Breast epithelium (tissue), 3 donors: ENCODE data around the gene CDH13.

Experiments used
- POLR2A ChIP-seq: fragments of 450-650 bp; IDR thresholded peaks from one replicate; pipeline ENCODE4 v1.6.1; 2016; ENCODE audit warnings: antibody characterized with exemption, mild to moderate bottlenecking, moderate library complexity
- TF ChIP-seq, protein P1 (sequence below), 3 donors: fragments of 450-650 bp; IDR thresholded peaks; one replicate each; pipeline ENCODE4 v1.5.1; 2016 to 2017; ENCODE audit warnings: antibody characterized with exemption in 3 of 3, mild to moderate bottlenecking in 3 of 3, moderate library complexity in 3 of 3

DNA sequence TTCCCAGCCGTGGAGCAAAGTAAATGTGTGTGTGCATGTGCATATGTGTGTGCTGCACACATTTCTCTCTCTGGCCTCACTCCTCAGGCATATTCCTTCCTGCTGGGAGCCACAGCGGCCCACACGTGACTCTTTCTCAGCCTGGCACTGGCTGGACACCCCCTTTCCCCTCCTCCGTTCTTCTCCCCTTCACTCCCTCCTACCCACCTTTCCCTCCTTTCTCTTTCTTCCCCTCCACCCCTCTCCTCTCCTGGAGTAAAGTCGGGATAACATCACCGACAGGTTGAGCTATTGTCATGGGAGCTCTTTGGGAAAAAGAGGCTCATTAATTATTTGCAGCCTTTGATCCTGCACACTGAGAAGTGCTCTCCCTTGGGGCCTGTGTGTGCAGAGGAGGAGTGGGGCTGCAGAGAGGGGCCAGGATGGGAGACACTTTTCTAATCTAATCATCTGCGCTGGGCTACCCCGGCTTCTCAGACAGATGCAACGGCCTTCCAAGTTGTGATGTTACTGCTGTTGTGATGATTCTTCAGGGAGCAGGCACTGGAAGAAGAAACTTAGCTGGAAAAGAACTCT lies 1054.7 kb downstream of the CDH13 start:
- TF ChIP-seq, protein P1, sequence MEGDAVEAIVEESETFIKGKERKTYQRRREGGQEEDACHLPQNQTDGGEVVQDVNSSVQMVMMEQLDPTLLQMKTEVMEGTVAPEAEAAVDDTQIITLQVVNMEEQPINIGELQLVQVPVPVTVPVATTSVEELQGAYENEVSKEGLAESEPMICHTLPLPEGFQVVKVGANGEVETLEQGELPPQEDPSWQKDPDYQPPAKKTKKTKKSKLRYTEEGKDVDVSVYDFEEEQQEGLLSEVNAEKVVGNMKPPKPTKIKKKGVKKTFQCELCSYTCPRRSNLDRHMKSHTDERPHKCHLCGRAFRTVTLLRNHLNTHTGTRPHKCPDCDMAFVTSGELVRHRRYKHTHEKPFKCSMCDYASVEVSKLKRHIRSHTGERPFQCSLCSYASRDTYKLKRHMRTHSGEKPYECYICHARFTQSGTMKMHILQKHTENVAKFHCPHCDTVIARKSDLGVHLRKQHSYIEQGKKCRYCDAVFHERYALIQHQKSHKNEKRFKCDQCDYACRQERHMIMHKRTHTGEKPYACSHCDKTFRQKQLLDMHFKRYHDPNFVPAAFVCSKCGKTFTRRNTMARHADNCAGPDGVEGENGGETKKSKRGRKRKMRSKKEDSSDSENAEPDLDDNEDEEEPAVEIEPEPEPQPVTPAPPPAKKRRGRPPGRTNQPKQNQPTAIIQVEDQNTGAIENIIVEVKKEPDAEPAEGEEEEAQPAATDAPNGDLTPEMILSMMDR (IDR thresholded peaks at IDR 0.05) = no peak
- TF ChIP-seq POLR2A = no peak
